ENCODE results near the gene AGO4. TPM values are rescaled to one million over a fixed set of nuclear protein-coding genes. Genes with fewer than 3 reads are reported as not detected.

The AGO4 gene
- 2.5 to 5.7 TPM (median 5.1 TPM) in 5 replicates for total RNA-seq (2022; extraction: Qiagen RNA extraction)

GRCh38 chr1:35807614-35808449 lies at the start of gene AGO4:
Gene AGO4, plus strand, starts transcription at chr1:35808016. Its CDS starts 401 bp downstream, at chr1:35808417.

GRCh38 chr1:35882945-35883634 lies 75.3 kb downstream of the AGO4 start, which contains the start of gene AGO1:
Gene AGO1, plus strand, starts transcription at chr1:35883209. Its CDS starts 213 bp downstream, at chr1:35883422.

Other genes with a start within 250 kb of the AGO4 start
- 0.41 to 0.78 TPM (median 0.45 TPM) in 5 replicates for gene TFAP2E, start 234.7 kb upstream of the AGO4 start, total RNA-seq (2022; extraction: Qiagen RNA extraction)
- gene PSMB2, start 166.5 kb upstream of the AGO4 start, total RNA-seq (2022; extraction: Qiagen RNA extraction): 73.7 to 111 TPM (median 105 TPM) in 5 replicates
- 12.1 to 14.6 TPM (median 13.8 TPM) in 5 replicates for gene C1orf216, start 89.1 kb upstream of the AGO4 start, total RNA-seq (2022; extraction: Qiagen RNA extraction)
- gene CLSPN, start 38.0 kb upstream of the AGO4 start, total RNA-seq (2022; extraction: Qiagen RNA extraction): 7.9 to 15.6 TPM (median 9.6 TPM) in 5 replicates
- 2.9 to 4.4 TPM (median 4.1 TPM) in 5 replicates for gene AGO1, start 75.2 kb downstream of the AGO4 start, total RNA-seq (2022; extraction: Qiagen RNA extraction)
- 6.1 to 8.8 TPM (median 8.1 TPM) in 5 replicates for gene AGO3, start 123.1 kb downstream of the AGO4 start, total RNA-seq (2022; extraction: Qiagen RNA extraction)